NT2/D1 (cell line): ENCODE data around the gene REC8.
"Not testable (repeated sequence)": the region's sequence is repeated elsewhere in the genome, so short reads cannot be mapped to it uniquely, and the experiment has no call there.

Experiments
- SUZ12 ChIP-seq: IDR thresholded peaks from 2 replicates; pipeline ENCODE4 v1.6.1; 2011; ENCODE audit not compliant: insufficient read length, insufficient read depth; ENCODE audit errors: extremely low read depth
- YY1 ChIP-seq: IDR thresholded peaks from 2 replicates; pipeline ENCODE4 v1.6.1; 2011; ENCODE audit not compliant: insufficient read length, insufficient read depth
- ZNF274 ChIP-seq: IDR thresholded peaks from 2 replicates; pipeline ENCODE4 v1.6.1; 2011; ENCODE audit warnings: mild to moderate bottlenecking, low read depth, low read length

GRCh38 chr14:24222987-24223386 is 51.1 kb downstream of the REC8 start:
- not testable (repeated sequence) for TF ChIP-seq SUZ12, ZNF274, YY1
